Liver (tissue), 9 donors: ENCODE measurements around the gene CDH13. TPM values are rescaled to one million over a fixed set of nuclear protein-coding genes. Genes with fewer than 3 reads are reported as not detected.

Experiments used
- DNase-seq: peaks from one replicate; pipeline ENCODE4 v3.0.0-alpha.2; 2017; ENCODE audit warnings: low spot score
- H3K27ac ChIP-seq, 2 donors: one replicate each; pipeline ENCODE4 v1.7.0; 2013; ENCODE audit warnings: inconsistent platforms in 2 of 2, low read length in 2 of 2, control low read depth in 1 of 2, low read depth in 1 of 2, mild to moderate bottlenecking in 1 of 2
- H3K27me3 ChIP-seq, 4 donors: one replicate each; pipeline versions ENCODE4 v1.6.1 to v1.7.0; 2013; ENCODE audit warnings: low read length in 3 of 4, inconsistent platforms in 1 of 4, mild to moderate bottlenecking in 1 of 4, moderate library complexity in 1 of 4; ENCODE audit not compliant: control insufficient read depth in 4 of 4, insufficient read depth in 4 of 4
- H3K36me3 ChIP-seq, 4 donors: one replicate each; pipeline versions ENCODE4 v1.6.1 to v1.7.0; 2013; ENCODE audit warnings: low read length in 3 of 4, mild to moderate bottlenecking in 3 of 4, low read depth in 1 of 4, moderate library complexity in 1 of 4; ENCODE audit not compliant: control insufficient read depth in 4 of 4, insufficient read depth in 3 of 4
- H3K4me1 ChIP-seq, 4 donors: one replicate each; pipeline versions ENCODE4 v1.6.1 to v1.7.0; 2013; ENCODE audit warnings: low read length in 3 of 4, mild to moderate bottlenecking in 3 of 4, moderate library complexity in 1 of 4; ENCODE audit not compliant: control insufficient read depth in 4 of 4, insufficient read depth in 4 of 4
- H3K4me3 ChIP-seq, 3 donors: one replicate each; pipeline versions ENCODE4 v1.6.1 to v1.7.0; 2013; ENCODE audit warnings: low read length in 3 of 3, control low read depth in 1 of 3, low read depth in 1 of 3, mild to moderate bottlenecking in 1 of 3
- H3K9ac ChIP-seq, 2 donors: one replicate each; pipeline ENCODE4 v1.7.0; 2013; ENCODE audit warnings: low read length in 2 of 2, mild to moderate bottlenecking in 2 of 2, moderate library complexity in 2 of 2, control low read depth in 1 of 2, low read depth in 1 of 2
- H3K9me3 ChIP-seq, 4 donors: one replicate each; pipeline versions ENCODE4 v1.6.1 to v1.7.0; 2013; ENCODE audit warnings: low read length in 3 of 4; ENCODE audit not compliant: control insufficient read depth in 4 of 4
- FOXA1 ChIP-seq: IDR thresholded peaks from 2 replicates; pipeline ENCODE4 v1.6.1; 2016; ENCODE audit warnings: antibody characterized with exemption
- FOXA2 ChIP-seq: IDR thresholded peaks from 2 replicates; pipeline ENCODE4 v1.6.1; 2016; ENCODE audit warnings: antibody characterized with exemption
- GABPA ChIP-seq, 2 donors: IDR thresholded peaks in 1 of 2; conservative IDR thresholded peaks in 1 of 2; 2 replicates each; pipeline ENCODE4 v1.6.1; 2016; ENCODE audit warnings: antibody characterized with exemption in 2 of 2, mild to moderate bottlenecking in 1 of 2, moderate library complexity in 1 of 2
- HNF4G ChIP-seq: IDR thresholded peaks from 2 replicates; pipeline ENCODE4 v1.6.1; 2016; ENCODE audit warnings: antibody characterized with exemption
- NR2F2 ChIP-seq: IDR thresholded peaks from 2 replicates; pipeline ENCODE4 v1.6.1; 2016; ENCODE audit warnings: antibody characterized with exemption
- RAD21 ChIP-seq, 2 donors: IDR thresholded peaks; 2 replicates each; pipeline ENCODE4 v1.6.1; 2016; ENCODE audit warnings: antibody characterized with exemption in 2 of 2, mild to moderate bottlenecking in 2 of 2
- REST ChIP-seq: IDR thresholded peaks from 2 replicates; pipeline ENCODE4 v1.6.1; 2016; ENCODE audit warnings: antibody characterized with exemption, mild to moderate bottlenecking
- RXRA ChIP-seq, 2 donors: IDR thresholded peaks; 2 replicates each; pipeline ENCODE4 v1.6.1; 2017 to 2018; ENCODE audit warnings: antibody characterized with exemption in 2 of 2, mild to moderate bottlenecking in 1 of 2
- TAF1 ChIP-seq: conservative IDR thresholded peaks from 2 replicates; pipeline ENCODE4 v1.6.1; 2016; ENCODE audit warnings: antibody characterized with exemption, mild to moderate bottlenecking
- ZBTB33 ChIP-seq: IDR thresholded peaks from 2 replicates; pipeline ENCODE4 v1.6.1; 2016; ENCODE audit warnings: antibody characterized with exemption
- WGBS: extraction: QIAGEN DNeasy Blood & Tissue Kit; methylation state at CpG from one replicate; pipeline ENCODE4 v1.1.7; 2013; 5-methylcytosine and 5-hydroxymethylcytosine counted together
- polyA plus RNA-seq, 2 donors: library from polyadenylated mRNA; stranded (reverse) in 1 of 2; unstranded in 1 of 2; fragments of 200-250 nt in 1 of 2; fragments of >200 nt in 1 of 2; fragmentation: Nextera tagmentation in 1 of 2; extraction: Ambion mirVana in 1 of 2; gene quantifications; one replicate each; pipeline versions ENCODE4 v1.2.1 to v1.2.3, GENCODE V29; 2013 to 2015
- total RNA-seq, 2 donors: library from RNA; depleted of rRNA; stranded (reverse); fragments of >200 nt; gene quantifications; one replicate each; pipeline ENCODE4 v1.2.3, GENCODE V29; 2014
- TF ChIP-seq, protein P1 (sequence below): fragments of 150-350 bp; IDR thresholded peaks from 2 replicates; pipeline ENCODE4 v1.5.1; 2017; ENCODE audit warnings: improper control_type of control experiment, low read depth, low read length; ENCODE audit not compliant: missing input control
- donor health status: healthy.
- donor health status: healthy.
- donor health status: healthy.
- donor health status: healthy.
- donor health status: healthy.

The CDH13 gene
- total and polyA plus RNA-seq, 4 donors: 0.21 to 1.5 (median 0.58) TPM

GRCh38 chr16:82616356-82616755 lies 10.4 kb upstream of the CDH13 start:
- no peaks in the 10 kb centered on the region for H3K9me3 ChIP-seq
- 84% methylated on average over 4 of the region's 4 CpGs for WGBS
- no peaks in the 10 kb centered on the region for H3K4me1 ChIP-seq
- peaks cover 0 to 4% (median 0%) of the 10 kb centered on the region in 4 donors for H3K27me3 ChIP-seq
- no peak overlapping the region for H3K9ac ChIP-seq
- TF ChIP-seq RXRA (IDR thresholded peaks at IDR 0.05): no peak
- no peak for TF ChIP-seq REST
- TF ChIP-seq ZBTB33: no peak
- TF ChIP-seq FOXA1: no peak
- no peak for DNase-seq
- H3K4me3 ChIP-seq: no peak overlapping the region
- H3K36me3 ChIP-seq: no peaks in the 10 kb centered on the region
- no peak overlapping the region for H3K27ac ChIP-seq

- Histone ChIP-seq H3K27ac (no peak overlapping the region), H3K27me3 (peaks cover 0 to 7% (median 1%) of the 10 kb centered on the region in 4 donors), H3K4me3 (no peak overlapping the region), H3K4me1 (no peaks in the 10 kb centered on the region), H3K36me3 (no peaks in the 10 kb centered on the region), H3K9ac (no peak overlapping the region), H3K9me3 (peaks cover 0 to 3% (median 0%) of the 10 kb centered on the region in 4 donors)
- WGBS: 12% methylated on average over 1 of the region's 1 CpG
- no peak for DNase-seq
- TF ChIP-seq FOXA1 (no peak), ZBTB33 (no peak), NR2F2 (no peak), FOXA2 (no peak), GABPA (IDR thresholded peaks at IDR 0.05 in 1 of 2, conservative IDR thresholded peaks at IDR 0.05 in 1 of 2) (no peak), RAD21 (IDR thresholded peaks at IDR 0.05) (no peak)
Observed at GRCh38 chr16:82621781-82622180, 5.0 kb upstream of the CDH13 start.

DNA sequence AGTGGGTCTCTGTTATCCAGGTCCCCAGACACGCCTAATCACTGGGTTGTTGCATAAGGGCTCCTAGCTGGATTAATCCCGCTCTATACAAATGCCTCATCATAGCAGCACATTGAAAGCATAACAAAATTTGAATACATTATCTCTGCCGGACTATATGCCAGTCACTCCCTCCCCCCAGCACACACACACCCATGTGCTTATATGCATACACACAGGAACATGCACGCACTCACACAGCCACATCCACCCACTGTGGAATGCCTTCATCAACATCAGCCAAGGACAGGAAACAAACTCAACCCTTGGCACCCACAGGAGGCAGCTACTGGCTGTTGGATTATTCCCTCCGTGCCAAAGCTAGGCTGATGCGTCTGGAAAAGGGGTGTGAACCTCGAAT lies 3.5 kb upstream of the CDH13 start:
- Histone ChIP-seq H3K9me3 (peaks cover 0 to 3% (median 0%) of the 10 kb centered on the region in 4 donors), H3K27me3 (peaks cover 0 to 8% (median 3%) of the 10 kb centered on the region in 4 donors), H3K4me1 (no peaks in the 10 kb centered on the region), H3K36me3 (no peaks in the 10 kb centered on the region), H3K4me3 (no peak overlapping the region), H3K9ac (no peak overlapping the region), H3K27ac (no peak overlapping the region)
- WGBS: 72% methylated on average over 7 of the region's 7 CpGs
- no peak for DNase-seq
- TF ChIP-seq, protein P1, sequence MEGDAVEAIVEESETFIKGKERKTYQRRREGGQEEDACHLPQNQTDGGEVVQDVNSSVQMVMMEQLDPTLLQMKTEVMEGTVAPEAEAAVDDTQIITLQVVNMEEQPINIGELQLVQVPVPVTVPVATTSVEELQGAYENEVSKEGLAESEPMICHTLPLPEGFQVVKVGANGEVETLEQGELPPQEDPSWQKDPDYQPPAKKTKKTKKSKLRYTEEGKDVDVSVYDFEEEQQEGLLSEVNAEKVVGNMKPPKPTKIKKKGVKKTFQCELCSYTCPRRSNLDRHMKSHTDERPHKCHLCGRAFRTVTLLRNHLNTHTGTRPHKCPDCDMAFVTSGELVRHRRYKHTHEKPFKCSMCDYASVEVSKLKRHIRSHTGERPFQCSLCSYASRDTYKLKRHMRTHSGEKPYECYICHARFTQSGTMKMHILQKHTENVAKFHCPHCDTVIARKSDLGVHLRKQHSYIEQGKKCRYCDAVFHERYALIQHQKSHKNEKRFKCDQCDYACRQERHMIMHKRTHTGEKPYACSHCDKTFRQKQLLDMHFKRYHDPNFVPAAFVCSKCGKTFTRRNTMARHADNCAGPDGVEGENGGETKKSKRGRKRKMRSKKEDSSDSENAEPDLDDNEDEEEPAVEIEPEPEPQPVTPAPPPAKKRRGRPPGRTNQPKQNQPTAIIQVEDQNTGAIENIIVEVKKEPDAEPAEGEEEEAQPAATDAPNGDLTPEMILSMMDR: no peak
- TF ChIP-seq RAD21 (IDR thresholded peaks at IDR 0.05) (no peak), TAF1 (no peak), FOXA1 (no peak), HNF4G (no peak), ZBTB33 (no peak)
